T-helper 1 cell (primary cell): Measurements from ENCODE around the gene HACD4.

Source experiments
- DNase-seq, 5 donors: peaks; one replicate each; pipeline ENCODE4 v3.0.0-alpha.2; 2012 to 2020

Gene HACD4

GRCh38 chr9:20962536-20963225 lies 68.8 kb downstream of the HACD4 start:
- DNase-seq, result no peak

GRCh38 chr9:20950707-20951106 lies 80.7 kb downstream of the HACD4 start:
- DNase-seq, result no peak
